Fibroblast of skin of right biceps (primary cell): ENCODE data around the gene MED27.
A peak's percentile ranks its signal among the peaks of the same experiment; 100 is the strongest.
"Not testable (repeated sequence)": the region's sequence is repeated elsewhere in the genome, so short reads cannot be mapped to it uniquely, and the experiment has no call there.

ENCODE experiments used
- DNase-seq: peaks from one replicate; pipeline ENCODE4 v3.0.0-alpha.2; 2013

The MED27 gene

GRCh38 chr9:132075853-132076252 lies 3.8 kb downstream of the MED27 start:
- DNase-seq: no peak

- peak; percentile 57 for DNase-seq
Observed at GRCh38 chr9:132074736-132075135, 4.9 kb downstream of the MED27 start.

GRCh38 chr9:132071847-132072507 lies 7.7 kb downstream of the MED27 start:
- no peak for DNase-seq

GRCh38 chr9:132069046-132069898 lies 10.4 kb downstream of the MED27 start:
- DNase-seq: peak; percentile 83

GRCh38 chr9:132068605-132069004 lies 11.1 kb downstream of the MED27 start:
- DNase-seq: no peak

- DNase-seq: no peak
Observed at GRCh38 chr9:132066511-132066910, 13.2 kb downstream of the MED27 start.

- DNase-seq: no peak
Observed at GRCh38 chr9:132066057-132066456, 13.6 kb downstream of the MED27 start.

GRCh38 chr9:132063281-132063680 lies 16.4 kb downstream of the MED27 start:
- DNase-seq: no peak

GRCh38 chr9:132062806-132063205 lies 16.9 kb downstream of the MED27 start:
- DNase-seq: no peak

- no peak for DNase-seq
Observed at GRCh38 chr9:132061526-132061925, 18.1 kb downstream of the MED27 start.

GRCh38 chr9:132059361-132059760 lies 20.3 kb downstream of the MED27 start:
- DNase-seq: no peak

GRCh38 chr9:132058226-132058625 lies 21.4 kb downstream of the MED27 start:
- not testable (repeated sequence) for DNase-seq

- DNase-seq: peak; percentile 60
Observed at GRCh38 chr9:132056717-132057560, 22.7 kb downstream of the MED27 start.

GRCh38 chr9:132055756-132056155 lies 23.9 kb downstream of the MED27 start:
- DNase-seq: no peak

- DNase-seq: no peak
Observed at GRCh38 chr9:132054024-132054423, 25.6 kb downstream of the MED27 start.

- DNase-seq: no peak
Observed at GRCh38 chr9:132049900-132050299, 29.8 kb downstream of the MED27 start.

- no peak for DNase-seq
Observed at GRCh38 chr9:132049323-132049882, 30.3 kb downstream of the MED27 start.

- peak; percentile 55 for DNase-seq
Observed at GRCh38 chr9:132048201-132048600, 31.5 kb downstream of the MED27 start.

GRCh38 chr9:132046456-132046855 lies 33.2 kb downstream of the MED27 start:
- peak; percentile 48 for DNase-seq

- no peak for DNase-seq
Observed at GRCh38 chr9:132044176-132044875, 35.3 kb downstream of the MED27 start.

- no peak for DNase-seq
Observed at GRCh38 chr9:132043708-132044107, 36.0 kb downstream of the MED27 start.

- peak; percentile 98 for DNase-seq
Observed at GRCh38 chr9:132042324-132042723, 37.3 kb downstream of the MED27 start.
